Measurements from ENCODE around the gene ZNF573. TPM values are rescaled to one million over a fixed set of nuclear protein-coding genes. Genes with fewer than 3 reads are reported as not detected.
A peak's percentile ranks its signal among the peaks of the same experiment; 100 is the strongest.
"Not testable (repeated sequence)": the region's sequence is repeated elsewhere in the genome, so short reads cannot be mapped to it uniquely, and the experiment has no call there.

Gene ZNF573
- total RNA-seq, 4 donors from 2014 or later = 5.7 to 16.3 (median 8.4) TPM

- TF ChIP-seq POLR2AphosphoS5 (IDR thresholded peaks at IDR 0.05) (no peak), CTCF (IDR thresholded peaks at IDR 0.05) (no peak), POLR2A (IDR thresholded peaks at IDR 0.05) (no peak), EP300 (IDR thresholded peaks at IDR 0.05) (no peak)
- H3K4me1 ChIP-seq = no peaks in the 10 kb centered on the region
- H3K27me3 ChIP-seq = no peaks in the 10 kb centered on the region
- H3K36me3 ChIP-seq = peaks cover 0 to 92% of the 10 kb centered on the region in 2 donors
- ATAC-seq = no peak
- H3K4me3 ChIP-seq = no peak overlapping the region
- no peaks in the 10 kb centered on the region for H3K9me3 ChIP-seq
- 100% methylated on average over 1 of the region's 1 CpG; no CpG with 5 or more reads in 1 of the 2 donors for WGBS, 2 donors (ENCODE audit: low coverage in 1 of 2)
- H3K27ac ChIP-seq = no peak overlapping the region
These were observed 15.9 kb downstream of the ZNF573 start for GRCh38 chr19:37763488-37763887.

DNA sequence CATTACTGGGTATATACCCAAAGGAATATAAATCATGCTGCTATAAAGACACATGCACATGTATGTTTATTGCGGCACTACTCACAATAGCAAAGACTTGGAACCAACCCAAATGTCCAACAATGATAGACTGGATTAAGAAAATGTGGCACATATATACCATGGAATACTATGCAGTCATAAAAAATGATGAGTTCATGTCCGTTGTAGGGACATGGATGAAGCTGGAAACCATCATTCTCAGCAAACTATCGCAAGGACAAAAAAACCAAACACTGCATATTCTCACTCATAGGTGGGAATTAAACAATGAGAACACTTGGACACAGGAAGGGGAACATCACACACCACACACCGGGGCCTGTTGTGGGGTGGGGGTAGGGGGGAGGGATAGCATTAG lies 21.7 kb downstream of the ZNF573 start:
- H3K9me3 ChIP-seq, H3K4me3 ChIP-seq, H3K27ac ChIP-seq, ATAC-seq, H3K4me1 ChIP-seq, H3K27me3 ChIP-seq: not testable (repeated sequence)
- peaks cover 0 to 74% of the 10 kb centered on the region in 2 donors for H3K36me3 ChIP-seq
- WGBS, 2 donors (ENCODE audit: low coverage in 1 of 2) = 98 to 100% methylated on average over 1 to 3 of the region's 4 CpGs

DNA sequence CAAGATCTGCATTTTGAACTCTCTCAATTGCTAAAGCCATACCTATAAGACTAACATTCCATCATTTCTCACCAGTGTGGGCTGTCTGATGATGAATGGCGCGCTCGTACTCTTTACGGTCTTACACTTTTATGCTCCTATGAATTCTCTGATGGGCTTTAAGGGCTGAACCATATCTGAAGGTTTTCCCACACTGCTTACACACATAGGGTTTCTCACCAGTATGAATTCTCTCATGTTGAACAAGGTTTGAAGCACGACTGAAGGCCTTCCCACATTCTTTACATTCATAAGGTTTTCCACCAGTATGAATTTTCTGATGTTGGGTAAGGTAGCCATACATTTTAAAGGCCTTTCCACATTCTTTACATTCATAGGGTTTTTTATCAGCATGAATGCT lies 41.0 kb downstream of the ZNF573 start:
- H3K9me3 ChIP-seq = peaks cover 0 to 57% (median 0%) of the 10 kb centered on the region in 3 donors
- H3K4me3 ChIP-seq = no peak overlapping the region
- H3K27me3 ChIP-seq = no peaks in the 10 kb centered on the region
- no peak for TF ChIP-seq POLR2AphosphoS5 (IDR thresholded peaks at IDR 0.05)
- TF ChIP-seq CTCF (IDR thresholded peaks at IDR 0.05) = no peak
- TF ChIP-seq POLR2A (IDR thresholded peaks at IDR 0.05) = no peak
- no peak for TF ChIP-seq EP300 (IDR thresholded peaks at IDR 0.05)
- H3K27ac ChIP-seq = no peak overlapping the region
- H3K4me1 ChIP-seq = no peaks in the 10 kb centered on the region
- 0 to 79% methylated on average over 1 to 5 of the region's 5 CpGs for WGBS, 2 donors (ENCODE audit: low coverage in 1 of 2)
- no peak for ATAC-seq
- peaks cover 10 to 93% of the 10 kb centered on the region in 2 donors for H3K36me3 ChIP-seq

DNA sequence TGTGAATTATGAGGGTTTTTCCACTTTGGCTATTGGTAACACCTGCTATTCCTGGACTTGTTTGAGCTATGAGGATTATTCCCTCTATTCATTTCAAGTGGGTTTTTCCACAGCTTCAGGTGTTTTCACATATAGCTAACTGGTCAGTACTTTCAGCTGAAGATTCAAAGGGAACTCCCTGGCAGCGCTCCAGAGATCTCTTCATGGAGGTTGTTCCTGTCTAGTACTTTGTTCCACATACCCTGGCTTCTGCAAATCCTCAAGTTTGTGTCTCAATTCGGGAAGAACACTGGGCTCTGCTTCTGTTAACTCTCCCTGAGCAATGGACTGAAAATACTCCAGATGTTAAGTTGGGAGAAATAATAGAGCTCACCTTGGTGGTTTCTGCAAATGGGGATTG lies 54.2 kb downstream of the ZNF573 start:
- no peak overlapping the region for H3K27ac ChIP-seq
- no peaks in the 10 kb centered on the region for H3K27me3 ChIP-seq
- WGBS, 2 donors (ENCODE audit: low coverage in 1 of 2) = 9 to 71% methylated on average over 1 to 2 of the region's 2 CpGs
- no peak for ATAC-seq
- H3K4me1 ChIP-seq = no peaks in the 10 kb centered on the region
- H3K4me3 ChIP-seq = no peak overlapping the region
- H3K9me3 ChIP-seq = no peaks in the 10 kb centered on the region
- H3K36me3 ChIP-seq = peaks cover 0 to 8% of the 10 kb centered on the region in 2 donors
- TF ChIP-seq POLR2A (IDR thresholded peaks at IDR 0.05) (no peak), POLR2AphosphoS5 (IDR thresholded peaks at IDR 0.05) (no peak)

DNA sequence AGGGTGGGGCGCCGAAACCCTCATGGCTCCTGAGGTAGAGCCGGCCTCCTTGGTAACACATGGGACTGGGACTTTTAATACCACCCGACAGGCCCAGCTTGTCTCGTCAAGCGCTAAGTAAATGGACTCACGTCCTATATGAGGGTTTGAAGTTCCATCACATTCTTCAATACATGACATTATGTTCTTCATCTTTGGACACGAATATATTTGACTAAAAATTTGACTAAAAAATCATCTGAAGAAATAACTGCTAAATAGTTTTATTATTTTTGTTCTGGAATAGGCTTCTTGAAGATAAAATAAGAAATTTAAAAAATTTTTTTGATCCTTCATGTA lies 59.5 kb downstream of the ZNF573 start:
- WGBS, 2 donors (ENCODE audit: low coverage in 1 of 2) = 9 to 22% methylated on average over 4 to 8 of the region's 8 CpGs
- Histone ChIP-seq H3K4me1 (peaks cover 5 to 19% (median 9%) of the 10 kb centered on the region in 3 donors), H3K27ac (peak overlapping the region; percentile 73 to 87 (median 84)), H3K4me3 (peak overlapping the region; percentile 81 to 98), H3K9me3 (no peaks in the 10 kb centered on the region), H3K27me3 (no peaks in the 10 kb centered on the region), H3K36me3 (peaks cover 0 to 5% of the 10 kb centered on the region in 2 donors)
- TF ChIP-seq POLR2AphosphoS5 (IDR thresholded peaks at IDR 0.05) (no peak), CTCF (IDR thresholded peaks at IDR 0.05) (peak in 1 of 4 experiments; percentile 11)
- ATAC-seq = no peak

GRCh38 chr19:37719111-37719926 lies 60.1 kb downstream of the ZNF573 start, which contains the start of gene ZNF607:
TSS of gene ZNF607 (minus strand) at chr19:37719761. CDS start at chr19:37711618, 8,143 bp downstream.
- peak; percentile 35 to 78 (median 62) for TF ChIP-seq CTCF (IDR thresholded peaks at IDR 0.05)
- peak; percentile 70 for TF ChIP-seq POLR2AphosphoS5 (IDR thresholded peaks at IDR 0.05)
- no peak for TF ChIP-seq EP300 (IDR thresholded peaks at IDR 0.05)
- TF ChIP-seq POLR2A (IDR thresholded peaks at IDR 0.05) = peak; percentile 26 to 54
- H3K27ac ChIP-seq = peak within 1 kb of the TSS; percentile 73 to 87 (median 84)
- H3K27me3 ChIP-seq = no peaks in the 10 kb centered on the region

More at GRCh38 chr19:37719111-37719926, 60.1 kb downstream of the ZNF573 start, which contains the start of gene ZNF607:
- peaks cover 5 to 19% (median 9%) of the 10 kb centered on the region in 3 donors for H3K4me1 ChIP-seq
- peak; percentile 99 for ATAC-seq
- H3K36me3 ChIP-seq = peaks cover 0 to 8% of the 10 kb centered on the region in 2 donors
- H3K4me3 ChIP-seq = peak within 1 kb of the TSS; percentile 81 to 98
- 0% methylated on average over 1 to 7 of the region's 54 CpGs for WGBS, 2 donors (ENCODE audit: low coverage in 1 of 2)
- no peaks in the 10 kb centered on the region for H3K9me3 ChIP-seq
